DND-41 (cell line): ENCODE measurements around the gene FIG4.

ENCODE experiments used
- ATAC-seq: fragments of 200-7000 bp; cut with Tn5 transposase; 3 replicates; pipeline ENCODE4 v1.9.1; 2021; ENCODE audit warnings: low read depth; ENCODE audit not compliant: insufficient read depth
- DNase-seq: peaks from one replicate; pipeline ENCODE4 v3.0.0-alpha.2; 2020
- H2AFZ ChIP-seq: 2 replicates; pipeline ENCODE4 v1.6.0; 2012; ENCODE audit warnings: low read depth, low read length
- H3K27ac ChIP-seq: 2 replicates; pipeline ENCODE4 v1.5.1; 2012; ENCODE audit warnings: low read length, inconsistent platforms
- H3K27me3 ChIP-seq: fragments of 200-600 bp; sonication (generic); 2 replicates; pipeline ENCODE4 v1.6.0; 2012; ENCODE audit warnings: low read length, mild to moderate bottlenecking, inconsistent platforms; ENCODE audit not compliant: insufficient read depth, poor library complexity
- H3K36me3 ChIP-seq: 2 replicates; pipeline ENCODE4 v1.5.1; 2012; ENCODE audit warnings: low read length, inconsistent platforms; ENCODE audit not compliant: insufficient read depth
- H3K4me1 ChIP-seq: 2 replicates; pipeline ENCODE4 v1.5.1; 2012; ENCODE audit warnings: mild to moderate bottlenecking, low read length; ENCODE audit not compliant: insufficient read depth
- H3K4me2 ChIP-seq: 2 replicates; pipeline ENCODE4 v1.6.0; 2012; ENCODE audit warnings: mild to moderate bottlenecking, moderate library complexity, low read length, inconsistent platforms; ENCODE audit not compliant: insufficient read depth
- H3K4me3 ChIP-seq, 2 experiments: fragments of 200-600 bp in 1 of 2; shearing (Covaris generic) in 1 of 2; 2 replicates each; pipeline ENCODE4 v1.5.1; 2012 to 2016; ENCODE audit warnings: inconsistent platforms in 2 of 2, low read length in 2 of 2, mild to moderate bottlenecking in 2 of 2, low read depth in 1 of 2, moderate library complexity in 1 of 2
- H3K79me2 ChIP-seq: 2 replicates; pipeline ENCODE4 v1.6.0; 2012; ENCODE audit warnings: low read length, inconsistent platforms; ENCODE audit not compliant: insufficient read depth
- H3K9ac ChIP-seq: 2 replicates; pipeline ENCODE4 v1.6.0; 2012; ENCODE audit warnings: low read depth, mild to moderate bottlenecking, inconsistent platforms, low read length, moderate library complexity
- H3K9me3 ChIP-seq: 2 replicates; pipeline ENCODE4 v1.5.1; 2012; ENCODE audit warnings: low read length, moderate library complexity, mild to moderate bottlenecking, inconsistent platforms; ENCODE audit not compliant: insufficient read depth, severe bottlenecking
- H4K20me1 ChIP-seq: 2 replicates; pipeline ENCODE4 v1.6.0; 2012; ENCODE audit warnings: low read length; ENCODE audit not compliant: insufficient read depth
- CTCF ChIP-seq: IDR thresholded peaks from 2 replicates; pipeline ENCODE4 v1.5.1; 2012; ENCODE audit warnings: borderline replicate concordance, low read length, moderate library complexity, mild to moderate bottlenecking; ENCODE audit not compliant: poor library complexity, severe bottlenecking; ENCODE audit errors: extremely low read depth
- EZH2 ChIP-seq: IDR thresholded peaks from 3 replicates; pipeline ENCODE4 v1.6.1; 2012; ENCODE audit warnings: borderline replicate concordance, low read depth, mild to moderate bottlenecking, moderate library complexity, low read length, inconsistent platforms; ENCODE audit not compliant: severe bottlenecking

FIG4 gene

GRCh38 chr6:109671733-109672132, 19.4 kb upstream of the FIG4 start:
- no peak overlapping the region for H3K4me3 ChIP-seq
- no peaks in the 10 kb centered on the region for H3K4me1 ChIP-seq
- H3K9ac ChIP-seq, result no peak overlapping the region
- no peak overlapping the region for H2AFZ ChIP-seq
- no peaks in the 10 kb centered on the region for H3K9me3 ChIP-seq
- no peak for ATAC-seq
- H3K79me2 ChIP-seq, result no peaks in the 10 kb centered on the region
- no peaks in the 10 kb centered on the region for H3K27me3 ChIP-seq
- TF ChIP-seq CTCF, result no peak
- DNase-seq, result no peak
- H3K4me2 ChIP-seq, result no peak overlapping the region
- no peak overlapping the region for H3K27ac ChIP-seq
- H3K36me3 ChIP-seq, result no peaks in the 10 kb centered on the region
- no peaks in the 10 kb centered on the region for H4K20me1 ChIP-seq

GRCh38 chr6:109672175-109672574, 18.9 kb upstream of the FIG4 start:
- no peaks in the 10 kb centered on the region for H3K36me3 ChIP-seq
- ATAC-seq, result no peak
- no peak overlapping the region for H3K4me2 ChIP-seq
- no peaks in the 10 kb centered on the region for H3K9me3 ChIP-seq
- no peaks in the 10 kb centered on the region for H3K79me2 ChIP-seq
- no peak overlapping the region for H3K27ac ChIP-seq
- no peak overlapping the region for H3K4me3 ChIP-seq
- no peaks in the 10 kb centered on the region for H3K27me3 ChIP-seq
- no peaks in the 10 kb centered on the region for H3K4me1 ChIP-seq
- DNase-seq, result no peak
- H4K20me1 ChIP-seq, result no peaks in the 10 kb centered on the region
- no peak overlapping the region for H2AFZ ChIP-seq
- TF ChIP-seq CTCF (no peak), EZH2 (no peak)
- H3K9ac ChIP-seq, result no peak overlapping the region

GRCh38 chr6:109672839-109673238, 18.3 kb upstream of the FIG4 start:
- Histone ChIP-seq H4K20me1 (no peaks in the 10 kb centered on the region), H3K27me3 (no peaks in the 10 kb centered on the region), H3K79me2 (no peaks in the 10 kb centered on the region), H3K4me2 (no peak overlapping the region), H3K4me1 (no peaks in the 10 kb centered on the region), H3K9ac (no peak overlapping the region), H3K4me3 (no peak overlapping the region), H3K9me3 (no peaks in the 10 kb centered on the region), H3K36me3 (no peaks in the 10 kb centered on the region), H2AFZ (no peak overlapping the region), H3K27ac (no peak overlapping the region)
- DNase-seq (no peak), ATAC-seq (no peak)
- TF ChIP-seq EZH2, result no peak
- TF ChIP-seq CTCF, result no peak

- Histone ChIP-seq H3K4me1 (no peaks in the 10 kb centered on the region), H3K27me3 (no peaks in the 10 kb centered on the region), H3K4me3 (no peak overlapping the region), H4K20me1 (no peaks in the 10 kb centered on the region), H3K9ac (no peak overlapping the region), H3K4me2 (no peak overlapping the region), H3K9me3 (no peaks in the 10 kb centered on the region), H3K27ac (no peak overlapping the region), H3K36me3 (no peaks in the 10 kb centered on the region), H2AFZ (no peak overlapping the region), H3K79me2 (no peaks in the 10 kb centered on the region)
- ATAC-seq, result no peak
- TF ChIP-seq EZH2, result no peak
- no peak for DNase-seq
Measured at GRCh38 chr6:109676724-109677123, 14.4 kb upstream of the FIG4 start.
